Motor neuron (in vitro differentiated cells): ENCODE results near the gene RPUSD4. TPM values are rescaled to one million over a fixed set of nuclear protein-coding genes. Genes with fewer than 3 reads are reported as not detected.

Source experiments
- total RNA-seq, 8 experiments: library from RNA; unstranded; fragments of 300-600 nt; gene quantifications; 2 replicates each; pipeline versions ENCODE4 v1.2.3 to v1.2.4, GENCODE V29; 2022

The RPUSD4 gene
- total RNA-seq, 8 experiments from 2014 or later, result 14.1 to 41.3 (median 22.3) TPM

Other genes with a start within 250 kb of the RPUSD4 start
- 10 to 100 TPM in 4 of 8 experiments, 1 to 10 TPM in 4; 1.3 to 16.9 (median 10.3) TPM for gene CDON, start 148.8 kb downstream of the RPUSD4 start, total RNA-seq
- gene FAM118B, start 132 bp upstream of the RPUSD4 start, total RNA-seq, result 10 to 100 TPM; 11.1 to 27.1 (median 19.9) TPM
- 100 to 1,000 TPM in 1 of 8 experiments, 10 to 100 TPM in 7; 36.2 to 108 (median 56.0) TPM for gene SRPRA, start 57.2 kb upstream of the RPUSD4 start, total RNA-seq
- 10 to 100 TPM; 15.4 to 43.9 (median 30.9) TPM for gene FOXRED1, start 57.5 kb upstream of the RPUSD4 start, total RNA-seq
- gene TIRAP, start 71.4 kb upstream of the RPUSD4 start, total RNA-seq, result 10 to 100 TPM in 2 of 8 experiments, 1 to 10 TPM in 6; 2.1 to 11.7 (median 4.5) TPM
- 10 to 100 TPM in 5 of 8 experiments, 1 to 10 TPM in 3; 6.2 to 54.8 (median 12.4) TPM for gene DCPS, start 92.4 kb upstream of the RPUSD4 start, total RNA-seq
- 10 to 100 TPM in 4 of 8 experiments, 1 to 10 TPM in 4; 5.6 to 98.9 (median 11.3) TPM for gene ST3GAL4, start 144.0 kb upstream of the RPUSD4 start, total RNA-seq